ENCODE data around the gene FAT1. TPM values are rescaled to one million over a fixed set of nuclear protein-coding genes. Genes with fewer than 3 reads are reported as not detected.

Gene FAT1
- total RNA-seq, 1 donor from 2014 or later: 408 TPM

GRCh38 chr4:186624951-186625350, 98.7 kb downstream of the FAT1 start:
- TF ChIP-seq CTCF (IDR thresholded peaks at IDR 0.05): no peak
- no peak for DNase-seq (ENCODE audit: extremely low spot score, unreplicated experiment)
- no peak overlapping the region for H3K4me3 Mint-ChIP-seq (ENCODE audit: unreplicated experiment)
- peak overlapping the region; percentile 92 for H3K27ac Mint-ChIP-seq (ENCODE audit: unreplicated experiment)
- H3K4me1 Mint-ChIP-seq (ENCODE audit: unreplicated experiment): peaks cover 56% of the 10 kb centered on the region
- H3K27me3 Mint-ChIP-seq (ENCODE audit: unreplicated experiment): no peaks in the 10 kb centered on the region
- no peaks in the 10 kb centered on the region for H3K9me3 Mint-ChIP-seq (ENCODE audit: unreplicated experiment)
- H3K36me3 Mint-ChIP-seq (ENCODE audit: unreplicated experiment): peaks cover 53% of the 10 kb centered on the region

GRCh38 chr4:186623546-186623945, 100.1 kb downstream of the FAT1 start:
- Mint-ChIP-seq H3K4me3 (ENCODE audit: unreplicated experiment) (peak overlapping the region; percentile 20), H3K36me3 (ENCODE audit: unreplicated experiment) (peaks cover 51% of the 10 kb centered on the region), H3K9me3 (ENCODE audit: unreplicated experiment) (no peaks in the 10 kb centered on the region), H3K4me1 (ENCODE audit: unreplicated experiment) (peaks cover 56% of the 10 kb centered on the region), H3K27me3 (ENCODE audit: unreplicated experiment) (no peaks in the 10 kb centered on the region), H3K27ac (ENCODE audit: unreplicated experiment) (peak overlapping the region; percentile 92)
- no peak for TF ChIP-seq CTCF (IDR thresholded peaks at IDR 0.05)
- DNase-seq (ENCODE audit: extremely low spot score, unreplicated experiment): no peak

- Mint-ChIP-seq H3K4me3 (ENCODE audit: unreplicated experiment) (peak overlapping the region; percentile 20), H3K9me3 (ENCODE audit: unreplicated experiment) (no peaks in the 10 kb centered on the region), H3K36me3 (ENCODE audit: unreplicated experiment) (peaks cover 51% of the 10 kb centered on the region), H3K27me3 (ENCODE audit: unreplicated experiment) (no peaks in the 10 kb centered on the region), H3K4me1 (ENCODE audit: unreplicated experiment) (peaks cover 55% of the 10 kb centered on the region), H3K27ac (ENCODE audit: unreplicated experiment) (peak overlapping the region; percentile 92)
- DNase-seq (ENCODE audit: extremely low spot score, unreplicated experiment): no peak
- TF ChIP-seq CTCF (IDR thresholded peaks at IDR 0.05): no peak
These were observed 100.7 kb downstream of the FAT1 start for GRCh38 chr4:186622788-186623464.

DNA sequence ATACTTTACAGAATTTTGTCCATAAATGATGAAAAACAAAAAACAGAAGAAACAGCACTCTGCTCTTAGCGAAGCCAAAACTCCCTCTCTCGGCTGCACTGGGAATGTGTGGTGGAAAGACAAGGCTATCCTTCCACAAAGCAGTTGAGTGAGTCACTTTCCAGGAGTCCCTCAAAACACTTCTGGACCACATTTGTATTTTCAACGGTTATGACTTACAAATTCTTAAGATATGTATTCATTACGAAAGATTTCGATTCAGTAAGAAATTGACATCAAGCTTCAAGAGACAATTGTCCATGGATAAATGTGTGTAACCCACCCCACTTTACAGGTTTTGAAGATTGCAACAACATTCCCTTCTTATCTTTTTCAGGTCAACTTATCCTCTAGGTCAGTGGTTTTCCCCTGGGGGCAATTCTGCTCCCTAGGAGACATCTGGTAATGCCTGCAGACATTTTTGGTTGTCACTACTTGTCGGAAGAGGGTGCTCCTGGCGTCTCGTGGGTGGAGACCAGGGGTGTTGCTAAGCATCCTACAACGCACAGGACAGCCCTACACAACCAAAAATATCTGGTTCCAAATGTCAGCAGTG, 101.6 kb downstream of the FAT1 start:
- Mint-ChIP-seq H3K9me3 (ENCODE audit: unreplicated experiment) (no peaks in the 10 kb centered on the region), H3K27me3 (ENCODE audit: unreplicated experiment) (no peaks in the 10 kb centered on the region), H3K27ac (ENCODE audit: unreplicated experiment) (peak overlapping the region; percentile 92), H3K36me3 (ENCODE audit: unreplicated experiment) (peaks cover 48% of the 10 kb centered on the region), H3K4me3 (ENCODE audit: unreplicated experiment) (peak overlapping the region; percentile 34), H3K4me1 (ENCODE audit: unreplicated experiment) (peaks cover 48% of the 10 kb centered on the region)
- TF ChIP-seq CTCF (IDR thresholded peaks at IDR 0.05): peak; percentile 67
- no peak for DNase-seq (ENCODE audit: extremely low spot score, unreplicated experiment)

DNA sequence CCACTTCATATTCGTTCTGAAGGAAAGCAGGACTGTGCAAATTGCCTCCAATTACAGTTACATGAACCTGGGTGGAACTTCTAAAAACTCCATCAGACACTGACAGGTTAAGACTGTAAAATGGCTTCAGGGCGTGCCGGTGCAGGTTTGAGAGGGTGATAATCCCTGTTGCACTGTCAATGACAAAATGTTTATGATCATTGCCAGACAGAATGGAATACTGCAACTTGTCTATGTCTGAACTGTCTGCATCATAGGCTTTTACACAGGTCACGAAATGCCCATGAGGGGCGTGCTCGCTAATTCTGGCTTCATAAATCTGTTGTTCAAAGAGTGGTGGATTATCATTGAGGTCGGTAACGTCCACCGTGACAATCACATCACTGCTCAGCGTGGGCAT, 104.6 kb downstream of the FAT1 start:
- peaks cover 67% of the 10 kb centered on the region for H3K36me3 Mint-ChIP-seq (ENCODE audit: unreplicated experiment)
- no peak for TF ChIP-seq CTCF (IDR thresholded peaks at IDR 0.05)
- DNase-seq (ENCODE audit: extremely low spot score, unreplicated experiment): no peak
- no peak overlapping the region for H3K27ac Mint-ChIP-seq (ENCODE audit: unreplicated experiment)
- no peaks in the 10 kb centered on the region for H3K27me3 Mint-ChIP-seq (ENCODE audit: unreplicated experiment)
- no peaks in the 10 kb centered on the region for H3K9me3 Mint-ChIP-seq (ENCODE audit: unreplicated experiment)
- peaks cover 31% of the 10 kb centered on the region for H3K4me1 Mint-ChIP-seq (ENCODE audit: unreplicated experiment)
- no peak overlapping the region for H3K4me3 Mint-ChIP-seq (ENCODE audit: unreplicated experiment)
